GM21528 (cell line): Measurements from ENCODE around the gene FAF1.

Experiments used
- ATAC-seq: cut with Tn5 transposase; IDR thresholded peaks from one replicate; pipeline ENCODE4 v1.9.1; 2021; ENCODE audit warnings: mild to moderate bottlenecking, moderate library complexity; ENCODE audit not compliant: unreplicated experiment, low FRiP score

The FAF1 gene

DNA sequence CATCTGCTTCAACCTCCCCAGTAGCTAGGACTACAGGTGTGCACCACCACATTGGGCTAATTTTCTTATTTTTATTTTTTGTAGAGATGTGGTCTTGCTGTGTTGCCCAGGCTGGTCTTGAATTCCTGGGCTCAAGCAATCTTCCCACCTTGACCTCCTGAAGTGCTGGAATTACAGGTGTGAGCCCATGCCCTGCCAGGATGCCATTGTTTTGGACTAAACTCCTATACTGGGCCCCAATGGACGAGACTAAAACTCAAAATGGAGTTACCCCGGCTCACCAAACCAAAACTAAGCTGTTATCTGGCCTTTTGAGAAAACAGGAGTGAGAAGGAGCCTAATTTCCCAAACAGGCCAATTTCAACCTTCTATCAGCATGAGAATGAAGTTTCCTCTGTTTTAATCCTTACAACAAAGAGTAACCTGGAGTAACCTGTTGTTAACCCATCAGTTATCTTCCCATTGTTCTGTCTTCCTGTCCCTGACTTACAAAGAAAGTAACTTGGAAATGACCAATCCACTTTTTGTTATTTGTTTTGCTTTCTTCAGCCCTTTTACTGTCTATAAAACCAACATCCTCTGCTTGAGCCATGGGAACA is 566.4 kb downstream of the FAF1 start:
- ATAC-seq = no peak
